ENCODE measurements around the gene CENPM.

DNA sequence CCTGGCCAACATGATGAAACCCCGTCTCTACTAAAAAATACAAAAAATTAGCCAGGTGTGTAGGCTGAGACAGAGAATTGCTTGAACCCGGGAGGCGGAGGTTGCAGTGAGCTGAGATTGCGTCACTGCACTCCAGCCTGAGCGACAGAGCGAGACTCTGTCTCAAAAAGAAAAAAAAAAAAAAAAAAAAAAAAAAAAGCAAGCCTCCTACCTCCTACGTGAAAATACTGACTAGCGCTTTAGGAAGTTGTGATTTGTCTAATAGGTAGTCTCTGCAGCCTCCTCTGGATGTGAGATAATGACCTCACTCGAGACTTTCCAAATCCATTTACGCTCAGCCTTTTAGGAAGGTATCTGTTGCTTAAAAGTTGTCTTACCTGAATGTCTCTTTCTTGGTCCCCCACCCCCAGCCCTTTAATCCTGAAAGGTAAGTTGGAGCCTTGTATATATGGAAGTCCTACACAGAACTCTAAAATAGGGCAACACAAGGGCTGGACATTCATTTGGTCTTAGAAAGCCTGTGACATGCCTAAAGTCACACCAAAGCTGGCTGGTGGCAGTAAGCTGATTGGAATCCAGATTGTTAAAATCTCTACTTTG is 27.8 kb upstream of the CENPM start:
- TF ChIP-seq, protein P1, sequence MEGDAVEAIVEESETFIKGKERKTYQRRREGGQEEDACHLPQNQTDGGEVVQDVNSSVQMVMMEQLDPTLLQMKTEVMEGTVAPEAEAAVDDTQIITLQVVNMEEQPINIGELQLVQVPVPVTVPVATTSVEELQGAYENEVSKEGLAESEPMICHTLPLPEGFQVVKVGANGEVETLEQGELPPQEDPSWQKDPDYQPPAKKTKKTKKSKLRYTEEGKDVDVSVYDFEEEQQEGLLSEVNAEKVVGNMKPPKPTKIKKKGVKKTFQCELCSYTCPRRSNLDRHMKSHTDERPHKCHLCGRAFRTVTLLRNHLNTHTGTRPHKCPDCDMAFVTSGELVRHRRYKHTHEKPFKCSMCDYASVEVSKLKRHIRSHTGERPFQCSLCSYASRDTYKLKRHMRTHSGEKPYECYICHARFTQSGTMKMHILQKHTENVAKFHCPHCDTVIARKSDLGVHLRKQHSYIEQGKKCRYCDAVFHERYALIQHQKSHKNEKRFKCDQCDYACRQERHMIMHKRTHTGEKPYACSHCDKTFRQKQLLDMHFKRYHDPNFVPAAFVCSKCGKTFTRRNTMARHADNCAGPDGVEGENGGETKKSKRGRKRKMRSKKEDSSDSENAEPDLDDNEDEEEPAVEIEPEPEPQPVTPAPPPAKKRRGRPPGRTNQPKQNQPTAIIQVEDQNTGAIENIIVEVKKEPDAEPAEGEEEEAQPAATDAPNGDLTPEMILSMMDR (IDR thresholded peaks at IDR 0.05; ENCODE audit: insufficient read depth, low read length, poor library complexity, severe bottlenecking): no peak
- TF ChIP-seq EZH2phosphoT487 (conservative IDR thresholded peaks at IDR 0.05; ENCODE audit: low read length): no peak

Measured in SU-DHL-6 (cell line).